OCI-LY1 (cell line): ENCODE results near the gene DHH.

Experiments used
- H2AFZ ChIP-seq: fragments of 200-600 bp; sonication (generic), shearing (Covaris generic); 2 replicates; pipeline ENCODE4 v1.6.0; 2014; ENCODE audit warnings: antibody characterized with exemption, mild to moderate bottlenecking, low read length
- H3F3A ChIP-seq: fragments of 200-600 bp; sonication (generic), shearing (Covaris generic); 2 replicates; pipeline ENCODE4 v1.6.0; 2014; ENCODE audit warnings: mild to moderate bottlenecking, antibody characterized with exemption, low read length, moderate library complexity; ENCODE audit not compliant: insufficient read depth
- H3K27ac ChIP-seq: fragments of 200-600 bp; sonication (generic); 2 replicates; pipeline ENCODE4 v1.5.1; 2014; ENCODE audit warnings: low read length, mixed run types, mild to moderate bottlenecking, low read depth; ENCODE audit not compliant: poor library complexity, severe bottlenecking
- H3K27me3 ChIP-seq: fragments of 200-600 bp; sonication (generic); 2 replicates; pipeline ENCODE4 v1.6.0; 2014; ENCODE audit warnings: antibody characterized with exemption, mild to moderate bottlenecking, low read length, moderate library complexity; ENCODE audit not compliant: insufficient read depth
- H3K36me3 ChIP-seq: fragments of 200-600 bp; sonication (generic); 2 replicates; pipeline ENCODE4 v1.6.1; 2014; ENCODE audit warnings: mild to moderate bottlenecking, antibody characterized with exemption, low read length, moderate library complexity, mixed read lengths; ENCODE audit not compliant: insufficient read depth
- H3K4me1 ChIP-seq: fragments of 200-600 bp; sonication (generic); 2 replicates; pipeline ENCODE4 v1.5.1; 2014; ENCODE audit warnings: mild to moderate bottlenecking, low read length, moderate library complexity; ENCODE audit not compliant: insufficient read depth, severe bottlenecking
- H3K4me2 ChIP-seq: fragments of 200-600 bp; sonication (generic), shearing (Covaris generic); 2 replicates; pipeline ENCODE4 v1.6.1; 2014; ENCODE audit warnings: low read length
- H3K4me3 ChIP-seq: fragments of 200-600 bp; sonication (generic); 2 replicates; pipeline ENCODE4 v1.5.1; 2014; ENCODE audit warnings: low read length, low read depth, mild to moderate bottlenecking, mixed read lengths; ENCODE audit not compliant: poor library complexity, severe bottlenecking
- H3K79me2 ChIP-seq: fragments of 200-600 bp; shearing (Covaris generic); 2 replicates; pipeline ENCODE4 v1.6.1; 2016; ENCODE audit warnings: mixed run types, low read length, mixed read lengths; ENCODE audit not compliant: insufficient read depth
- H3K9ac ChIP-seq: fragments of 200-600 bp; sonication (generic), shearing (Covaris generic); 2 replicates; pipeline ENCODE4 v1.6.1; 2014; ENCODE audit warnings: mild to moderate bottlenecking, low read length, mixed read lengths
- H3K9me2 ChIP-seq: fragments of 200-600 bp; sonication (generic), shearing (Covaris generic); 2 replicates; pipeline ENCODE4 v1.6.1; 2014; ENCODE audit warnings: low read depth, mild to moderate bottlenecking, low read length, mixed read lengths
- H3K9me3 ChIP-seq: fragments of 200-600 bp; shearing (Covaris generic); 2 replicates; pipeline ENCODE4 v1.6.1; 2014; ENCODE audit warnings: low read length, mixed read lengths
- H4K20me1 ChIP-seq: fragments of 200-600 bp; sonication (generic), shearing (Covaris generic); 2 replicates; pipeline ENCODE4 v1.6.0; 2016; ENCODE audit warnings: mild to moderate bottlenecking, low read length; ENCODE audit not compliant: insufficient read depth
- EZH2 ChIP-seq: fragments of 200-600 bp; sonication (generic), shearing (Covaris generic); IDR thresholded peaks from 2 replicates; pipeline ENCODE4 v1.8.0; 2017; ENCODE audit warnings: borderline replicate concordance, mixed run types, mild to moderate bottlenecking, antibody characterized with exemption, low read length, moderate library complexity, mixed read lengths
- TF ChIP-seq, protein P1 (sequence below): fragments of 200-600 bp; sonication (generic), shearing (Covaris generic); IDR thresholded peaks from 2 replicates; pipeline ENCODE4 v1.5.1; 2017; ENCODE audit warnings: mild to moderate bottlenecking, antibody characterized with exemption, low read length, moderate library complexity, mixed read lengths

DHH gene

DNA sequence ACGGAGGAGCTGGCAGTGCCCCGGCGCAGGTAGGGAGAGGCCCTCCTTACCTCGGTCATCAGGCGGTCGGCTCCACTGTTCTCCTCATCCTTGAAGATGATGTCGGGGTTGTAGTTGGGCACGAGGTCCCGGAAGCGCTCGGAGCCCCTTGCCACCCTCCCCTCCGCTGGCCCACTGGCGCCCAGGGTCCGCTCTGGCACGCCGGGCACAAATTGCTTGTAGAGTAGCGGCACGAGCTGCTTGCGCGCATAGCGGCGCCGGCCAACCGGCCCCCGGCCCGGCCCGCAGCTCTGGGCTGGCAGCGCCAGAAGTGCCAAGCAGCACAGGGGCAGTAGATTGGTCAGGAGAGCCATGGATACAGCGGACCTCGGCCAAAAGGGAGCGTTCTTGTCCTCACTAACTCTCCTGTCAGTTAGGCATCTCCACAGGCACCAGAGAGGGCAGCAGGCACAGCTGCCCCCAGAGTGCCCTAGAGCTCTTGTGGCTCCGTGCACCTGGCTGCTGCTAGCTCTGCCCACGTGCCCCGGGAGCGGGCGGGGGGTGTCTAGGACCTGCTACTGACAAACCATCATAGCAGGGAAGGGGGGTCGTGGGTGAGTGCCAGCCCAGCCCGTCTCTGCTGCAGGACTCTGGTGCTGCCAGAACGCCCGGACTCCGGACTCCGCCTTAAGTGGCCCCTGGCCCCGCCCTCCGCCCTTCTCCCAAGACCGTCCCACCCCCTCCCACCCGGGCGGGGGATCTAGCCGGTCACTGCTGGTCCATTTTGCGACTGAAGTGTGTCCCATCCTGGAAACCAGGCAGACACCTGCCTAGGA, at the start of gene DHH:
Gene DHH (minus strand): TSS at position 642 of the 815 bp plus-strand sequence. CDS start 289 bp downstream, at position 353.
- Histone ChIP-seq H3K4me2 (peak within 1 kb of the TSS; percentile 39; the same call in 1 of the 2 replicates), H3K4me1 (peaks cover 16% of the 10 kb centered on the region), H3F3A (no peaks in the 10 kb centered on the region), H3K27me3 (no peaks in the 10 kb centered on the region; the same call in none of the 2 replicates), H3K36me3 (peaks cover 17% of the 10 kb centered on the region), H3K27ac (no peak within 1 kb of the TSS), H2AFZ (no peak within 1 kb of the TSS), H3K9me2 (no peaks in the 10 kb centered on the region), H3K4me3 (no peak within 1 kb of the TSS), H3K79me2 (no peaks in the 10 kb centered on the region), H3K9ac (no peak within 1 kb of the TSS), H3K9me3 (no peaks in the 10 kb centered on the region), H4K20me1 (no peaks in the 10 kb centered on the region)
- TF ChIP-seq EZH2 = no peak

DNA sequence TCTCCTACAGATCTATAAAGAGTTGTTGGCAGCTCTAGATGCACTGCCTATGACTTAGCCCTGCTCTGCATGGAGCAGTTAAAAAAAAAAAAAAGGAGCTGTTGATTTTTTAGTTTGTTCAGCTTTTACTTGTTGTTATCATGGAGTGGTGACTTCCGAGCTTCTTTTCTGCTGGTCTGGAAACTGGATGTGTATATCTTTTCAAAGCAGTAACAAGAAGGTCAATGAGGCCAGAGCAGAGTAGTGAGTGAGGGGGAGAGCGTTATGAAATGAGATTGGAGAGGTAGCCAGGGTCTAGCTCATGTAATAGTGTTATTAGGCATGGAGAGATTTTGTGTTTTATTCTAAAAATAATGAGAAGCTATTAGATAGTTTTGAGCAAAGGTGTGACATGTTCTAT, 49.8 kb upstream of the DHH start:
- H3K79me2 ChIP-seq = no peaks in the 10 kb centered on the region
- H3K4me3 ChIP-seq = no peak overlapping the region
- no peaks in the 10 kb centered on the region for H3K9me2 ChIP-seq
- H3K4me2 ChIP-seq = no peak overlapping the region
- no peak overlapping the region for H2AFZ ChIP-seq
- peaks cover 16% of the 10 kb centered on the region for H3K4me1 ChIP-seq
- TF ChIP-seq EZH2 = no peak
- TF ChIP-seq, protein P1, sequence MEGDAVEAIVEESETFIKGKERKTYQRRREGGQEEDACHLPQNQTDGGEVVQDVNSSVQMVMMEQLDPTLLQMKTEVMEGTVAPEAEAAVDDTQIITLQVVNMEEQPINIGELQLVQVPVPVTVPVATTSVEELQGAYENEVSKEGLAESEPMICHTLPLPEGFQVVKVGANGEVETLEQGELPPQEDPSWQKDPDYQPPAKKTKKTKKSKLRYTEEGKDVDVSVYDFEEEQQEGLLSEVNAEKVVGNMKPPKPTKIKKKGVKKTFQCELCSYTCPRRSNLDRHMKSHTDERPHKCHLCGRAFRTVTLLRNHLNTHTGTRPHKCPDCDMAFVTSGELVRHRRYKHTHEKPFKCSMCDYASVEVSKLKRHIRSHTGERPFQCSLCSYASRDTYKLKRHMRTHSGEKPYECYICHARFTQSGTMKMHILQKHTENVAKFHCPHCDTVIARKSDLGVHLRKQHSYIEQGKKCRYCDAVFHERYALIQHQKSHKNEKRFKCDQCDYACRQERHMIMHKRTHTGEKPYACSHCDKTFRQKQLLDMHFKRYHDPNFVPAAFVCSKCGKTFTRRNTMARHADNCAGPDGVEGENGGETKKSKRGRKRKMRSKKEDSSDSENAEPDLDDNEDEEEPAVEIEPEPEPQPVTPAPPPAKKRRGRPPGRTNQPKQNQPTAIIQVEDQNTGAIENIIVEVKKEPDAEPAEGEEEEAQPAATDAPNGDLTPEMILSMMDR = no peak
- H3F3A ChIP-seq = no peaks in the 10 kb centered on the region
- H3K9ac ChIP-seq = no peak overlapping the region
- no peaks in the 10 kb centered on the region for H3K27me3 ChIP-seq
- no peaks in the 10 kb centered on the region for H4K20me1 ChIP-seq
- H3K9me3 ChIP-seq = no peaks in the 10 kb centered on the region
- peak overlapping the region; percentile 35 for H3K27ac ChIP-seq
- H3K36me3 ChIP-seq = peaks cover 3% of the 10 kb centered on the region; the same call in 1 of the 2 replicates

DNA sequence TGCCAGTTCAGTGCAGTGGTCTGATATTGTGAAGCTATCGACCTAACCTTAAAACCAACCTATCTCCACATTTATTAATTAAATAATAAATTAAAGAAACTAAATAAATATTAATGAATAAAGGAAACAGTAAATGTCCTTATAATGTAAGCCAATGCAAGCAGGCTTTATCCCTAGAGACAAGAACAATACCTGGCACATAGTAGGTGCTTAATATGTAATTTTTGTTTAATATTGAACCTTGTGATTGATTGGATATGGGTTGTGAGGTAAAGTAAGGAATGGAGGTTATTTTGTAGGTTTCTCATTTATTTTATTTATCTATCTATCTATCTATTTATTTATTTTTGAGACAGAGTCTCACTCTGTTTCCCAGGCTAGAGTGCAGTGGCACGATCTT, 44.4 kb upstream of the DHH start:
- H3K9me3 ChIP-seq = no peaks in the 10 kb centered on the region
- H4K20me1 ChIP-seq = no peaks in the 10 kb centered on the region

More for the DNA sequence above, 44.4 kb upstream of the DHH start:
- no peaks in the 10 kb centered on the region for H3K27me3 ChIP-seq
- H3K4me1 ChIP-seq = peaks cover 12% of the 10 kb centered on the region
- no peaks in the 10 kb centered on the region for H3K36me3 ChIP-seq
- H3K4me2 ChIP-seq = no peak overlapping the region
- H3K9me2 ChIP-seq = no peaks in the 10 kb centered on the region
- H3K27ac ChIP-seq = no peak overlapping the region
- no peak overlapping the region for H3K4me3 ChIP-seq
- no peak overlapping the region for H2AFZ ChIP-seq
- no peaks in the 10 kb centered on the region for H3F3A ChIP-seq
- H3K9ac ChIP-seq = no peak overlapping the region
- peaks cover under 1% of the 10 kb centered on the region; the same call in 1 of the 2 replicates for H3K79me2 ChIP-seq
- TF ChIP-seq, protein P1 = no peak
- no peak for TF ChIP-seq EZH2
